Measurements from ENCODE around the gene IFNA16. TPM values are rescaled to one million over a fixed set of nuclear protein-coding genes. Genes with fewer than 3 reads are reported as not detected.
A peak's percentile ranks its signal among the peaks of the same experiment; 100 is the strongest.
"Not testable (repeated sequence)": the region's sequence is repeated elsewhere in the genome, so short reads cannot be mapped to it uniquely, and the experiment has no call there.

Gene IFNA16
- polyA plus RNA-seq (2012; ENCODE audit: insufficient read depth, insufficient read length, low read depth) = not detected

DNA sequence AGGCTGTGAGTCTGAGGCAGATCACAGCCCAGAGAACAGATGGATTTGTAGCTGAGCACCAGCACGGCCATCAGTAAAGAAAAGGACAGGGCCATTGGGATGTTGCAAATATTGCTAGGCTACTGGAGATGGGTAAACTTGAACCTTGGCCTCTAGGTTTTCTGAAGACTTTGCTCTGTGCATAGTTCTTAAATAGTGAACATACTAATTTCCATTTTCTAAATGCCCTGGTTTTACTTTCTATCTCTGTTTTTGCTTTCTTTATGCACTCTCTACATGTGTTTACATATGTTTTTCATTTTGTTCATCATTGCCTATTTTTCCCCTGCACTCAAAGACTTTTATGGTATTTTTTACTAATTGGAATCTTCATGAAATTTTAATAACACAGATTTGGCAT lies at the start of gene IFNA16:
Gene IFNA16 (minus strand): TSS at position 101 of the 400 bp plus-strand sequence. CDS start 6 bp downstream, at position 95.
- not testable (repeated sequence) for H3K4me1 ChIP-seq; H3K27me3 ChIP-seq; H3K4me3 ChIP-seq (ENCODE audit: low read depth, low read length); H3K9me3 ChIP-seq; DNase-seq; H3K36me3 ChIP-seq

DNA sequence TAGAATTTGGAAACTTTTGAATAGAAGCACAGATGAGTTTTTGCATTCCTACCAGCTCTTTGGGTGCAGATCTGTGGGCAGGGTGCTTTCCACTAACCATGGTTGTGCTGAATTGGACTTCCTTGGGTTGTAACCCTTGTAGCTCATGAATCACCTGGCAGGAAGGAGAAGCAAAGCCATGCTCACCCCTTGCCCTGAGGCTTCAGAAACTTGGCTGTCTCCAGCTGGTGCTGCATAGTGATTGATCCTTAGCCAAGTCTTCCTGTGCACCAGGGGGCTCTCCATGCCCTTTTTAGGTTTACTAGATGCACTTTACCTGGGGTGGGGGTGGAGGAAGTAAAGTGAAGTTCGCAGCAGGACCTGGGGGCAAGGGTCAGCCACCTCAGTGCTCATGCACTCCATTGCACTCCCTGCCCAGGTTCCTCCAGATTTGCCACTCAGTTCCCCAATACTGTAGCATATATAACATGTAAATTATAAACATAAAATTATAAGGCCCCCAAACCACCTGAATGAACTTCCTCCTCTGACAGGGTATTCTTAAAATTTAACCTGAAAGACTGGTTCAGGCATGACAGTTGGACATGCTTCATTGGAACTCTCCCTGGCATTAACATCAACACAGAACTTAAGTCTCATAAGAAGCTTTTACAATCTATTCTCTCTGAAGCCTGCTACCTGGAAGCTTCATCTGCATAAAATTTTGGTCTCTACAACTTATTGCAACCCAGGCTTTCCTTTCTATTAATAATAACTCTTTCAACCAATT lies 48.5 kb upstream of the IFNA16 start:
- H3K9me3 ChIP-seq = no peaks in the 10 kb centered on the region
- TF ChIP-seq, protein P1, sequence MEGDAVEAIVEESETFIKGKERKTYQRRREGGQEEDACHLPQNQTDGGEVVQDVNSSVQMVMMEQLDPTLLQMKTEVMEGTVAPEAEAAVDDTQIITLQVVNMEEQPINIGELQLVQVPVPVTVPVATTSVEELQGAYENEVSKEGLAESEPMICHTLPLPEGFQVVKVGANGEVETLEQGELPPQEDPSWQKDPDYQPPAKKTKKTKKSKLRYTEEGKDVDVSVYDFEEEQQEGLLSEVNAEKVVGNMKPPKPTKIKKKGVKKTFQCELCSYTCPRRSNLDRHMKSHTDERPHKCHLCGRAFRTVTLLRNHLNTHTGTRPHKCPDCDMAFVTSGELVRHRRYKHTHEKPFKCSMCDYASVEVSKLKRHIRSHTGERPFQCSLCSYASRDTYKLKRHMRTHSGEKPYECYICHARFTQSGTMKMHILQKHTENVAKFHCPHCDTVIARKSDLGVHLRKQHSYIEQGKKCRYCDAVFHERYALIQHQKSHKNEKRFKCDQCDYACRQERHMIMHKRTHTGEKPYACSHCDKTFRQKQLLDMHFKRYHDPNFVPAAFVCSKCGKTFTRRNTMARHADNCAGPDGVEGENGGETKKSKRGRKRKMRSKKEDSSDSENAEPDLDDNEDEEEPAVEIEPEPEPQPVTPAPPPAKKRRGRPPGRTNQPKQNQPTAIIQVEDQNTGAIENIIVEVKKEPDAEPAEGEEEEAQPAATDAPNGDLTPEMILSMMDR (IDR thresholded peaks at IDR 0.05; ENCODE audit: low read depth, low read length) = no peak
- DNase-seq = no peak
- H3K36me3 ChIP-seq = no peaks in the 10 kb centered on the region
- no peaks in the 10 kb centered on the region for H3K4me1 ChIP-seq
- no peaks in the 10 kb centered on the region for H3K27me3 ChIP-seq
- no peak overlapping the region for H3K4me3 ChIP-seq (ENCODE audit: low read depth, low read length)

DNA sequence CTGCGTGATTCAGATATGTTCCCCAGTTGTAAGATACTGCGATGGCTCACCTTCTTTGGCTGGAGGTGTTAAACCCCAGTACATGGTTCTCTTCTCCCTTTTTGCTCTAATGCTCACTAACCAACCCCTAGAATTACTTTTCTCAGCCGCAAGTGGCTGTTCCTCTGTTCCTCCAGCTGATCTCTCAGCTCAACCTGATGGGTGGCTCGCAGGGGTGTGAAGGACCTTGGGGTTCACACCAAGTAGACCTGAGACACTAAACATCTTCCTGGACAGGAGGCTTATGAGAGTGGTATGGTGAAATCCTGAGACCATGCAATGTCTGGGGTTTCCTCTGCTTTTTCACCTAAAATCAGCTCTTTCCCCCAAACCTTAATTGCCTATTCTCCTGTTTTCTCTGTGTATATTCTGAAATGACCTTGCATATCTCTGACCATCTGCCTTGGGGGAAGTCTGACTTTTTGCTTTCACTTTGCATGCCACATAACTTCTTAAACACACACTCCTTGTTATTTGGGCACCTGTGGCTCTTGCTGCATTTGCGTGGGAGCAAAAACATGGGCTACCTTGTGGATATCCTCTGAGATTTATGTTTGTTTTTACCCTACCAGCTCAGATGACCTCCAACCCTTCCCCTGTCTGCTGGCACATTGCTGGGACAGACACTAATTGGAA lies 38.6 kb upstream of the IFNA16 start:
- H3K4me1 ChIP-seq = no peaks in the 10 kb centered on the region
- TF ChIP-seq, protein P1 (IDR thresholded peaks at IDR 0.05; ENCODE audit: low read depth, low read length) = no peak
- no peaks in the 10 kb centered on the region for H3K36me3 ChIP-seq
- no peak overlapping the region for H3K4me3 ChIP-seq (ENCODE audit: low read depth, low read length)
- no peaks in the 10 kb centered on the region for H3K9me3 ChIP-seq
- no peak for DNase-seq
- H3K27me3 ChIP-seq = no peaks in the 10 kb centered on the region

DNA sequence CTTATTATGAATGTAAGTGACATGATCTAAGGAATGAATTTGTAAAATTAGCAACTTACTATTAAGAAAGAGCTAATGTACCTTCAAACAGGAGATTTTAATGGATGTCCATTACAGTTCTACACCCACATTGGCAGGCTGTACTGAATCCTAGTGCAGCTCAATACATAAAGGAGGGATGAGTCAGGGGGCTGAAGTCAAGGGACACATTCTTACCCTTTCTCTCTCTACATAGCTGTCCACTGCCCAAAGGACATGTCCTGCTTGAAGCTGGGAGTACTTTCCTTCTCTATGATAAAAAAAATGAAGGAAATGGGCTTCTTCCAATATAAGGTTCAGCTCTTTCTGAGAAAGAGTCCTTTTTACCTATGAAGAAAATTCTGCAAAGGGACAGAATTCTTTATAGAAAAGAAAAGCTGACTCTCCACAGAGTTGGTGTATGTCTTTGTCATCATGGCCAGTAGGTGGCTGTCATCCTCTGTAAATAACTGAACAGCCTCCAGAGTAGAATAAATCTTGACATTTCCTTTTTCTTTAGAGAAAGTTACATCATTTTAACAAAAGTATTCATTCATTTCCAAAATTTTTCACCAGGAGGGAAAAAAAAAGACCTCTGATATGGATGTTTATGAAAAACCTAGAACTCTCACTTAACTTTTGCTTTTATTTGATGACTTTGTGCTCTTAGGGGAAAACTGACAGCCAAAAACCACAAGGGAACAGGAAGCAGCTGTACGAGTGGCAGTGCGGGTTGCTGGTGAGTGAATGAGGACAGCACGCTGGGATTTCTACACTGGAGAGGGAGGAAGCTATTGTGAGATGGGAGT lies 35.8 kb upstream of the IFNA16 start:
- H3K27me3 ChIP-seq = no peaks in the 10 kb centered on the region
- TF ChIP-seq, protein P1 (IDR thresholded peaks at IDR 0.05; ENCODE audit: low read depth, low read length) = peak; percentile 58
- no peaks in the 10 kb centered on the region for H3K9me3 ChIP-seq
- no peak overlapping the region for H3K4me3 ChIP-seq (ENCODE audit: low read depth, low read length)
- no peaks in the 10 kb centered on the region for H3K4me1 ChIP-seq
- DNase-seq = no peak
- H3K36me3 ChIP-seq = no peaks in the 10 kb centered on the region

DNA sequence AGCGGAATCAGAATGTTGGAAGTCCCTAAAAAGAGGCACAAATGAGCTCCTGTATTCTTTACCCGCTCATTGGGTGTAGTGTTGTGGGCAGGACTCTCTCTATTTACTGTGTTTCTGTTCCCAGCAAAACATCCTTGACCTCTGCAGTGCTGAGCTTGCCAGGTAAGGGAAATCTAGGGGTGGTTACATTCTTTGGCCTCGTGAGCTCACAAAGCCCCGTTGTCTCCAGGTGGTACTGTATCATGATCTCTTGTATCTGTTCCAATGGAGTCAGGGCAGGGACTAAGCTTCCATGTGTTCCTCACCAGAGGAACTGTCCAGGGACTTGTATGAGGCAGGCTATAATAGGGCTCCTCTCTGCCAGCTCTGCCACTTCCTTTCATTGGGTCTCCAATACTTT lies 34.5 kb upstream of the IFNA16 start:
- no peak for DNase-seq
- Histone ChIP-seq H3K4me1 (no peaks in the 10 kb centered on the region), H3K4me3 (ENCODE audit: low read depth, low read length) (no peak overlapping the region), H3K36me3 (no peaks in the 10 kb centered on the region), H3K9me3 (no peaks in the 10 kb centered on the region), H3K27me3 (no peaks in the 10 kb centered on the region)
- TF ChIP-seq, protein P1 (IDR thresholded peaks at IDR 0.05; ENCODE audit: low read depth, low read length) = no peak

DNA sequence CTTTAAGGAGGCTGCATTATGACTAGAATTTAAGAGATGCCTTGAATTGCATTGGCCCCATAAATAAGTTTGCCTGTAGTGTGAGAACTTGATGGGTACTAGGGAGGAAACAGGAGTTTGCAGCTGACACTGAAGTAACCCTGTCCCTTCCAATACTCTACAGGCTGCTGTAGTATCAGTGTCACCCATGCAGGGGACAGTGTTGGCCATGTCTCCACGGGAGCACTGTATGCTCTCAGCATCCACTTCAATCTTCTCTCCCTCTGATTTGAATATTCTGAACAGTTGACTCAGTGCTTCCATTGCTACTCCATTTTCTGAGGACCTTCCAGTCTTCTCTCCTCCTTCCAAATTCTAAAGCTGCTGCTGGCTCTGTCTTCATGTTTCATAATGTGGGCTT lies 34.1 kb upstream of the IFNA16 start:
- Histone ChIP-seq H3K4me3 (ENCODE audit: low read depth, low read length) (no peak overlapping the region), H3K36me3 (no peaks in the 10 kb centered on the region), H3K4me1 (no peaks in the 10 kb centered on the region), H3K27me3 (no peaks in the 10 kb centered on the region), H3K9me3 (no peaks in the 10 kb centered on the region)
- DNase-seq = no peak
- TF ChIP-seq, protein P1 (IDR thresholded peaks at IDR 0.05; ENCODE audit: low read depth, low read length) = no peak
